GM19193 (cell line): ENCODE data around the gene OSBPL6.

Experiments used
- POLR2A ChIP-seq: IDR thresholded peaks from 4 replicates; pipeline ENCODE4 v1.6.1; 2011; ENCODE audit not compliant: insufficient read depth, insufficient read length; ENCODE audit errors: extremely low read depth

OSBPL6 gene

GRCh38 chr2:178195390-178196166, 1.3 kb downstream of the OSBPL6 start:
- no peak for TF ChIP-seq POLR2A

GRCh38 chr2:178197791-178198190, 3.5 kb downstream of the OSBPL6 start:
- TF ChIP-seq POLR2A = no peak

GRCh38 chr2:178199334-178199733, 5.0 kb downstream of the OSBPL6 start:
- TF ChIP-seq POLR2A = no peak

- no peak for TF ChIP-seq POLR2A
Observed at GRCh38 chr2:178200331-178200730, 6.0 kb downstream of the OSBPL6 start.

- no peak for TF ChIP-seq POLR2A
Observed at GRCh38 chr2:178202927-178203326, 8.6 kb downstream of the OSBPL6 start.

GRCh38 chr2:178204977-178205376, 10.7 kb downstream of the OSBPL6 start:
- TF ChIP-seq POLR2A = no peak

- TF ChIP-seq POLR2A = no peak
Observed at GRCh38 chr2:178205853-178206521, 11.7 kb downstream of the OSBPL6 start.

GRCh38 chr2:178208336-178208735, 14.0 kb downstream of the OSBPL6 start:
- no peak for TF ChIP-seq POLR2A

- no peak for TF ChIP-seq POLR2A
Observed at GRCh38 chr2:178208817-178209216, 14.5 kb downstream of the OSBPL6 start.

GRCh38 chr2:178211460-178211859, 17.1 kb downstream of the OSBPL6 start:
- no peak for TF ChIP-seq POLR2A

- TF ChIP-seq POLR2A = no peak
Observed at GRCh38 chr2:178211943-178212342, 17.6 kb downstream of the OSBPL6 start.

GRCh38 chr2:178213991-178214390, 19.7 kb downstream of the OSBPL6 start:
- no peak for TF ChIP-seq POLR2A

- no peak for TF ChIP-seq POLR2A
Observed at GRCh38 chr2:178219247-178219646, 24.9 kb downstream of the OSBPL6 start.

GRCh38 chr2:178220814-178221213, 26.5 kb downstream of the OSBPL6 start:
- TF ChIP-seq POLR2A = no peak

- no peak for TF ChIP-seq POLR2A
Observed at GRCh38 chr2:178221556-178221955, 27.2 kb downstream of the OSBPL6 start.

GRCh38 chr2:178223806-178224205, 29.5 kb downstream of the OSBPL6 start:
- TF ChIP-seq POLR2A = no peak
